Spleen (tissue), 11 donors: Measurements from ENCODE around the gene GPR142. TPM values are rescaled to one million over a fixed set of nuclear protein-coding genes. Genes with fewer than 3 reads are reported as not detected.
A peak's percentile ranks its signal among the peaks of the same experiment; 100 is the strongest.

Experiments used
- DNase-seq: peaks from one replicate; pipeline ENCODE4 v3.0.0-alpha.2; 2020
- H3K27ac ChIP-seq, 8 donors: fragments of 200-600 bp; sonication (generic) in 7 of 8; 1 replicate in 4 of 8; 2 replicates in 4 of 8; pipeline versions ENCODE4 v1.5.0 to v1.8.0; 2016 to 2021; ENCODE audit warnings: inconsistent platforms in 4 of 8, mild to moderate bottlenecking in 4 of 8, moderate library complexity in 1 of 8
- H3K27me3 ChIP-seq, 7 donors: fragments of 200-600 bp; sonication (generic) in 6 of 7; replicated peaks in 1 of 7; 1 replicate in 4 of 7; 2 replicates in 3 of 7; pipeline versions ENCODE4 v1.5.0 to v1.8.0; 2016 to 2021; ENCODE audit warnings: inconsistent platforms in 3 of 7, mild to moderate bottlenecking in 1 of 7
- H3K36me3 ChIP-seq, 6 donors: fragments of 200-600 bp; sonication (generic) in 5 of 6; 1 replicate in 4 of 6; 2 replicates in 2 of 6; pipeline versions ENCODE4 v1.5.0 to v1.8.0; 2016 to 2021; ENCODE audit warnings: inconsistent platforms in 2 of 6
- H3K4me1 ChIP-seq, 6 donors: fragments of 200-600 bp; sonication (generic) in 5 of 6; 1 replicate in 3 of 6; 2 replicates in 3 of 6; pipeline versions ENCODE4 v1.5.0 to v1.8.0; 2016 to 2021; ENCODE audit warnings: inconsistent platforms in 3 of 6
- H3K4me3 ChIP-seq, 8 donors: fragments of 200-600 bp; sonication (generic) in 7 of 8; 1 replicate in 4 of 8; 2 replicates in 4 of 8; pipeline versions ENCODE4 v1.5.0 to v1.8.0; 2016 to 2021; ENCODE audit warnings: inconsistent platforms in 4 of 8, mild to moderate bottlenecking in 4 of 8, moderate library complexity in 2 of 8
- H3K9me3 ChIP-seq, 8 donors: fragments of 200-600 bp; sonication (generic) in 7 of 8; 1 replicate in 4 of 8; 2 replicates in 4 of 8; pipeline versions ENCODE4 v1.5.0 to v1.8.0; 2016 to 2021; ENCODE audit warnings: inconsistent platforms in 4 of 8
- CTCF ChIP-seq, 11 experiments: fragments of 200-600 bp in 7 of 11; fragments of 450-650 bp in 4 of 11; sonication (generic) in 4 of 11; IDR thresholded peaks in 8 of 11; conservative IDR thresholded peaks in 3 of 11; 1 replicate in 7 of 11; 2 replicates in 4 of 11; pipeline versions ENCODE4 v1.4.0 to v1.8.0; 2016 to 2021; ENCODE audit warnings: antibody characterized with exemption in 11 of 11, inconsistent platforms in 4 of 11, mild to moderate bottlenecking in 1 of 11
- POLR2A ChIP-seq, 3 donors: fragments of 450-650 bp; IDR thresholded peaks; one replicate each; pipeline ENCODE4 v1.5.1; 2017; ENCODE audit warnings: antibody characterized with exemption in 3 of 3, mild to moderate bottlenecking in 1 of 3
- POLR2AphosphoS5 ChIP-seq, 3 donors: sonication (generic); formaldehyde crosslinking; IDR thresholded peaks; one replicate each; pipeline ENCODE4 v1.5.1; 2017; ENCODE audit warnings: antibody characterized with exemption in 3 of 3
- WGBS, 5 donors: extraction: QIAGEN DNeasy Blood & Tissue Kit in 3 of 5; methylation state at CpG; one replicate each; pipeline versions ENCODE4 v1.1.5 to v1.1.7; 2013 to 2018; 5-methylcytosine and 5-hydroxymethylcytosine counted together
- intact Hi-C: fragments of 100-400 bp; cut with DNase I; formaldehyde crosslinking; loops from one replicate; pipeline ENCODE4 v1.15.0; 2023; ENCODE audit warnings: low total_unique reads
- polyA plus RNA-seq, 3 donors: library from polyadenylated mRNA; stranded (reverse); fragments of 200-250 nt; gene quantifications; one replicate each; pipeline ENCODE4 v1.2.1, GENCODE V29; 2013
- total RNA-seq, 7 donors: library from RNA; depleted of rRNA in 3 of 7; stranded (reverse); fragments of >200 nt in 3 of 7; fragmentation: NEBNext Ultra II Directional in 4 of 7; extraction: Animal tissue kit (Norgen Biotek cat#: 25700) in 4 of 7; gene quantifications; one replicate each; pipeline versions ENCODE4 v1.1.0 to v1.2.1, GENCODE V29; 2016 to 2021
- donor health status: healthy with polysubstance abuse.
- donor health status: DM: no; HTN: no; CAD: no; lungs with moderate emphysema.
- donor health status: DM: no; HTN: no; CAD: no.
- donor health status: Bipolar disorder and iron deficiency.
- donor health status: healthy.
- donor health status: DM: no; HTN: no; CAD: no.
- donor health status: DM: yes; HTN: yes; CAD: no.

The GPR142 gene
- total and polyA plus RNA-seq, 10 donors: 0.09 to 3.1 (median 1.7) TPM

GRCh38 chr17:74350486-74350885, 16.8 kb upstream of the GPR142 start:
- no peak overlapping the region for H3K4me3 ChIP-seq
- no peak overlapping the region for H3K27ac ChIP-seq
- no peaks in the 10 kb centered on the region for H3K9me3 ChIP-seq
- peaks cover 0 to 46% (median 23%) of the 10 kb centered on the region in 6 donors for H3K4me1 ChIP-seq
- peaks cover 0 to 13% (median 0%) of the 10 kb centered on the region in 6 donors for H3K36me3 ChIP-seq
- intact Hi-C loops: no loop called here
- TF ChIP-seq CTCF (IDR thresholded peaks at IDR 0.05 in 8 of 11, conservative IDR thresholded peaks at IDR 0.05 in 3 of 11) (no peak), POLR2AphosphoS5 (IDR thresholded peaks at IDR 0.05) (no peak), POLR2A (IDR thresholded peaks at IDR 0.05) (no peak)
- WGBS, 5 donors: 81 to 89% (median 85%) methylated on average over 12 to 20 of the region's 20 CpGs
- DNase-seq: no peak
- H3K27me3 ChIP-seq: peaks cover 0 to 73% (median 36%) of the 10 kb centered on the region in 7 donors

GRCh38 chr17:74351552-74352210, 15.6 kb upstream of the GPR142 start:
- Histone ChIP-seq H3K4me1 (peaks cover 0 to 48% (median 26%) of the 10 kb centered on the region in 6 donors), H3K27ac (no peak overlapping the region), H3K36me3 (peaks cover 0 to 13% (median 0%) of the 10 kb centered on the region in 6 donors), H3K4me3 (no peak overlapping the region), H3K9me3 (no peaks in the 10 kb centered on the region), H3K27me3 (peaks cover 0 to 85% (median 46%) of the 10 kb centered on the region in 7 donors)
- WGBS, 5 donors: 22 to 39% (median 26%) methylated on average over 37 to 55 of the region's 55 CpGs
- intact Hi-C loops: no loop called here
- DNase-seq: no peak
- TF ChIP-seq POLR2A (IDR thresholded peaks at IDR 0.05): no peak
- TF ChIP-seq CTCF (IDR thresholded peaks at IDR 0.05 in 8 of 11, conservative IDR thresholded peaks at IDR 0.05 in 3 of 11): no peak
- TF ChIP-seq POLR2AphosphoS5 (IDR thresholded peaks at IDR 0.05): peak in 1 of 3 donors; percentile 23

- no peaks in the 10 kb centered on the region for H3K9me3 ChIP-seq
- DNase-seq: no peak
- intact Hi-C loops: no loop called here
- no peak overlapping the region for H3K4me3 ChIP-seq
- TF ChIP-seq POLR2AphosphoS5 (IDR thresholded peaks at IDR 0.05): no peak
- TF ChIP-seq CTCF (IDR thresholded peaks at IDR 0.05 in 8 of 11, conservative IDR thresholded peaks at IDR 0.05 in 3 of 11): no peak
- TF ChIP-seq POLR2A (IDR thresholded peaks at IDR 0.05): no peak
- H3K27me3 ChIP-seq: peaks cover 6 to 91% (median 61%) of the 10 kb centered on the region in 7 donors
- 66 to 74% (median 69%) methylated on average over 8 to 10 of the region's 10 CpGs for WGBS, 5 donors
- peak overlapping the region in 5 of 8 donors; percentile 23 to 61 (median 42) for H3K27ac ChIP-seq
- H3K36me3 ChIP-seq: peaks cover 0 to 9% (median 0%) of the 10 kb centered on the region in 6 donors
- H3K4me1 ChIP-seq: peaks cover 6 to 62% (median 38%) of the 10 kb centered on the region in 6 donors
Observed at GRCh38 chr17:74353446-74354060, 13.8 kb upstream of the GPR142 start.

- intact Hi-C loops: no loop called here
- no peaks in the 10 kb centered on the region for H3K9me3 ChIP-seq
- peaks cover 6 to 62% (median 38%) of the 10 kb centered on the region in 6 donors for H3K4me1 ChIP-seq
- TF ChIP-seq POLR2A (IDR thresholded peaks at IDR 0.05) (no peak), POLR2AphosphoS5 (IDR thresholded peaks at IDR 0.05) (peak; percentile 60 to 82 (median 79)), CTCF (IDR thresholded peaks at IDR 0.05 in 8 of 11, conservative IDR thresholded peaks at IDR 0.05 in 3 of 11) (peak; percentile 40 to 82 (median 64))
- peaks cover 6 to 91% (median 66%) of the 10 kb centered on the region in 7 donors for H3K27me3 ChIP-seq
- 3 to 8% (median 5%) methylated on average over 12 to 29 of the region's 29 CpGs for WGBS, 5 donors
- peak; percentile 88 for DNase-seq
- no peak overlapping the region for H3K4me3 ChIP-seq
- H3K27ac ChIP-seq: peak overlapping the region in 5 of 8 donors; percentile 4 to 51 (median 31)
- H3K36me3 ChIP-seq: peaks cover 0 to 9% (median 0%) of the 10 kb centered on the region in 6 donors
Observed at GRCh38 chr17:74354123-74354522, 13.2 kb upstream of the GPR142 start.
